MG63 (cell line): Measurements from ENCODE around the gene MYO10. TPM values are rescaled to one million over a fixed set of nuclear protein-coding genes. Genes with fewer than 3 reads are reported as not detected.
A peak's percentile ranks its signal among the peaks of the same experiment; 100 is the strongest.
"Not testable (repeated sequence)": the region's sequence is repeated elsewhere in the genome, so short reads cannot be mapped to it uniquely, and the experiment has no call there.

ENCODE experiments used
- DNase-seq: peaks from one replicate; pipeline ENCODE4 v3.0.0-alpha.2; 2020
- H3K27me3 ChIP-seq: fragments of 250-450 bp; sonication (Bioruptor Pico); 2 replicates; pipeline ENCODE4 v1.5.1; 2020; ENCODE audit warnings: mild to moderate bottlenecking, moderate library complexity
- H3K36me3 ChIP-seq: fragments of 250-450 bp; sonication (Bioruptor Pico); 2 replicates; pipeline ENCODE4 v1.5.1; 2020; ENCODE audit warnings: mild to moderate bottlenecking, moderate library complexity
- H3K4me3 ChIP-seq: fragments of 250-450 bp; sonication (Bioruptor Pico); 2 replicates; pipeline ENCODE4 v1.5.1; 2020; ENCODE audit warnings: mild to moderate bottlenecking, moderate library complexity
- H3K9me3 ChIP-seq: fragments of 250-450 bp; sonication (Bioruptor Pico); 2 replicates; pipeline ENCODE4 v1.5.1; 2020; ENCODE audit warnings: mild to moderate bottlenecking, moderate library complexity
- total RNA-seq: library from RNA; depleted of rRNA; stranded (reverse); fragments of >200 nt; shearing (Covaris generic); gene quantifications from 2 replicates; pipeline ENCODE4 v1.2.3, GENCODE V29; 2014; ENCODE audit warnings: low replicate concordance

The MYO10 gene
- total RNA-seq, 1 experiment from 2014 or later, result 55.0 TPM

DNA sequence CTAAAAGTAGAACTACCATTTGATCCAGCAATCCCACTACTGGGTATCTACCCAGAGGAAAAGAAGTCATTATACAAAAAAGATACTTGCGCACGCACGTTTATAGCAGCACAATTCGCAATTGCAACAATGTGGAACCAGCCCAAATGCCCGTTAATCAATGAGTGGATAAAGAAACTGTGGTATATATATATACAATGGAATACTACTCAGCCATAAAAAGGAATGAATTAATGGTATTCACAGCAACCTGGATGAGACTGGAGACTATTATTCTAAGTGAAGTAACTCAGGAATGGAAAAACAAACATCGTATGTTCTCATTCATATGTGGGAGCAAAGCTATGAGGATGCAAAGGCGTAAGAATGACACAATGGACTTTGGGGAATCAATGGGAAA is 104.8 kb downstream of the MYO10 start:
- not testable (repeated sequence) for H3K9me3 ChIP-seq, DNase-seq, H3K4me3 ChIP-seq, H3K27me3 ChIP-seq
- peaks cover 39% of the 10 kb centered on the region for H3K36me3 ChIP-seq

DNA sequence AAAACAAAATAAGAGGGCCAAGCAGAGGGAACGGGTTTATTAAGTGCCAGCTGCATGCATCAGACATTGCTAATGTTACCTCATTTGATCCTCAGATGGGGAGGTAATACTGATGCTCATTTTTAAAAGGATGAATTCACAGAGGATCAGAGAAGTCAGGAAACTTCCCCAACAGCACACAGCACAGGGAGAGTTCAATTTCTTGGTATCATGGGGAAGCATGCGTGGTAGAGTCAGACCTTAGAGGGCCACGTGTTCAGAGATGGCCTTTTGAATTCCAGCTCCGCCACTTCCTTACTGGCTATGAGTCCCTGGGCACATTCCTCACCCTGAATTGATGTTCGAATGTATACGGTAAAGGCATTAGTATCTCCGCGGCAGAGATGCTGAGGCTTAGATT is 108.3 kb downstream of the MYO10 start:
- no peaks in the 10 kb centered on the region for H3K9me3 ChIP-seq
- no peak for DNase-seq
- no peaks in the 10 kb centered on the region for H3K27me3 ChIP-seq
- H3K4me3 ChIP-seq, result no peak overlapping the region
- H3K36me3 ChIP-seq, result peaks cover 56% of the 10 kb centered on the region

DNA sequence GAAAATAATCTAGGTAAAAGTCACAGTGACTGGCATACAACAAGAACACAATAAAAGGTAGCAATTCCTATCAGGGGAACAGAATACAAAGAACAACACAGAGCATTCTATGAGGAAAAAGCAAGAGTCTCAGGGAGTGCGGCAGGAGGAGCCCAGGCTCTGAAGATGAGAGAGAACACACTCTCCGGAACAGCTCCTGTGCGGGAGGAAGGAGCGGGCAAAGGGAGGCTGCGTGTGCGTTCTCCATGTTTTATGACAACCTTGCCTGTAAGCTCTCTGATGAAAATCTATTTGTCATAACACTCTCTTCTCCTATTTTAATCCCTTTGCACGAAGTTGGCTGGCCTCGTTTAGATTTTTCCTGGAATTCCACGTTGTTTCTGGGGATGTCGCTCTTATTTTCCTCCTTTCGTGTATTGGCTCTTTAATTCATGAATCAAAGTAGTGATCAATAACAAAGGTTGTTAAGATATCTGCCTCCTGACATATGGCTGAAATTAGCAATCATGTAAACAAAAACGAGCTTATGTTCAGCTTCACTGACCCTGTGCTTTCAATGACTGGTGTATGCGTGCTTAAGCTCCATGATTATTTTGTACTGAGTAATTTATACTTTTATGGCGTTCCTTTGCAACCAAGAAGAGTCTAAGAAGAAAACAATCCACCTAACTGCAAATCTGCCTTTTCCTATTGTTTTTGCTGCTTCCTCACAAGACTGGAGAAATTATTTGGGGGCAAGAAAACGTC is 109.5 kb downstream of the MYO10 start:
- DNase-seq, result no peak
- peaks cover 50% of the 10 kb centered on the region for H3K36me3 ChIP-seq
- H3K9me3 ChIP-seq, result no peaks in the 10 kb centered on the region
- H3K27me3 ChIP-seq, result no peaks in the 10 kb centered on the region
- no peak overlapping the region for H3K4me3 ChIP-seq

DNA sequence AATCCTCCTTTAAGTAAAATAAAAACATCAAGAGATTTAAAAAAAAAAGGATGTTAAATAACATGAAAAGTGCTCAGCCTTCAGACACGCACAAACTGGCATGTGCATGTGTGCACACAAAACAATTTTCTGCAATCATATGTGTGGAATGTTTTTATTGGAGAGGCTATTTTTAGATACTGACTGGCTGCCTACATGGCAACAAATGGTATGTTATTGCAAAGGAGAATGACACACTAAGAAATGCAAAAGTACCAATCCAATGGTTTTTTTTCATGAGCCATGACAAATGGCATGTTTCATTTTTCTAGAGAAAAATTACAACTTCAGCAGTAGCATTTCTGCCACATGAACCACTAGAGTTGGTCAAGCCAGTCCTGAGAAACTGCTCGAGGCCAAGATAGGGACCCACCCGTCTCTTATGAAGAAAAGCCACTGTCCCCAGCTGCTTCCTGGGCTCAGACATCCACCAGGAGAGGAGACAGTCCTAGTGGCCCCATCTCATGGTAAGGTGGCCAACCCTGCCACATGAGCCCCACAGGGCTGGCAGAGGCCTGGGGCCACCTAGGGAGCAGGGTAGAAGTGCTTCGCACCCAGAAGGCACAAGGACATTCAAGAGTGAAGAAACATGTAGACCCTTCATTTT is 116.4 kb downstream of the MYO10 start:
- DNase-seq, result no peak
- no peak overlapping the region for H3K4me3 ChIP-seq
- H3K36me3 ChIP-seq, result peaks cover 34% of the 10 kb centered on the region
- H3K27me3 ChIP-seq, result no peaks in the 10 kb centered on the region
- no peaks in the 10 kb centered on the region for H3K9me3 ChIP-seq

DNA sequence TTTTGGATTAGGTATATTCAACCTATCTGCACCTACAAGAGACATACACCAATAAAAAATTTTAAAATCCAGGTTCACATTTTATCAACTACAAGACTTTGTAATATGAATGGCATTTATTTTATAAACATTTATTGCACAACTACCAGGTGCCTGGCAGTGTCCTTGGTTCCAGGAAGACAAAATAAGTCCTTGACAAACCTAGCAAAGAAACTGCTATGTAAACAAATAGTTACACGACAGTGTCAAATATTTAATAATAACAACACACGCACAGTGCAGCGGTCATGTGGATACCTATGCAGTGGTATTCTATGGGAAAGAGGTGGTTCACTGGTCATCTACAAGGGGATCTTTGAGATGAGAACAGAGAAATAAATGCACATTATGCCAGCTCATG is 120.7 kb downstream of the MYO10 start:
- no peaks in the 10 kb centered on the region for H3K9me3 ChIP-seq

DNA sequence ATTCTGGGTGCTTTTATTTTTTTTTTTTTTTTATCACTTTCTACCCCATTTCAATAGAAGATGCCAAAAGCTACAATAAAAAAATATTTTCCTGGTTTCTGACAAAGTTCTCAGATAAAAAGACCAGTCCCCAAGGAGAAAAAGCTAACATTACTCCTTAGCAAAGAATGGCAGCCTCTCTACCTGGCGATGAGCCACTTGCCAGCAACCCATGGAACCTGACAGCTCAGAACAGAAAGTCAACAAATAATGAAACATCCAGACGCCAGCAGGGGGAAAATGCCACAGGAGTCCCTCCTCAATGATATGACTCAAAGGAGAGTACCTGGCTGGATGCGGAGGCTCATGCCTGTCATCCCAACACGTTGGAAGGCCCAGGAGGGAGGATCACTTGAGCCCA is 123.2 kb downstream of the MYO10 start:
- Histone ChIP-seq H3K9me3 (no peaks in the 10 kb centered on the region), H3K27me3 (no peaks in the 10 kb centered on the region), H3K4me3 (no peak overlapping the region), H3K36me3 (peaks cover 59% of the 10 kb centered on the region)
- peak; percentile 54 for DNase-seq

More for the DNA sequence above, 120.7 kb downstream of the MYO10 start:
- Histone ChIP-seq H3K36me3 (peaks cover 52% of the 10 kb centered on the region), H3K4me3 (no peak overlapping the region), H3K27me3 (no peaks in the 10 kb centered on the region)
- no peak for DNase-seq

DNA sequence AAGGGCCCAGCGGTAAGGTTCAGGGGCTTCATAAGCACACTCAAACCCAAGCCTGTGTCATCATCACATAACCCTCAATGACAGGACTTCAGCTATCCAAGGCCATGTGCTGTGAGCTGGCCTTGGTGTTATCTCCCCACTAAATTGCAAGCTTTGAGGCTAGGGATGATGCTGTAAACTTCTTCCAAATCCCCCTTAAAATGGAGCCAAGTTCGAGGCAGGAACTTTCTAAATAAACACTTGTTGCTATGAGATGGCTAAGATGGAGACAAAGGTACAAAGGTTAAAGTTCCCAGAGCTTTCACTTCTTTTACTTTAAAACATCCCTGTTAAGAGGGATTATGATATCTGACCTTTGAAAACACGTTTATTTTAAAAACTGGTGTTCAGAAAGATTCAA is 123.6 kb downstream of the MYO10 start:
- Histone ChIP-seq H3K36me3 (peaks cover 54% of the 10 kb centered on the region), H3K4me3 (no peak overlapping the region), H3K27me3 (no peaks in the 10 kb centered on the region), H3K9me3 (no peaks in the 10 kb centered on the region)
- DNase-seq, result no peak

DNA sequence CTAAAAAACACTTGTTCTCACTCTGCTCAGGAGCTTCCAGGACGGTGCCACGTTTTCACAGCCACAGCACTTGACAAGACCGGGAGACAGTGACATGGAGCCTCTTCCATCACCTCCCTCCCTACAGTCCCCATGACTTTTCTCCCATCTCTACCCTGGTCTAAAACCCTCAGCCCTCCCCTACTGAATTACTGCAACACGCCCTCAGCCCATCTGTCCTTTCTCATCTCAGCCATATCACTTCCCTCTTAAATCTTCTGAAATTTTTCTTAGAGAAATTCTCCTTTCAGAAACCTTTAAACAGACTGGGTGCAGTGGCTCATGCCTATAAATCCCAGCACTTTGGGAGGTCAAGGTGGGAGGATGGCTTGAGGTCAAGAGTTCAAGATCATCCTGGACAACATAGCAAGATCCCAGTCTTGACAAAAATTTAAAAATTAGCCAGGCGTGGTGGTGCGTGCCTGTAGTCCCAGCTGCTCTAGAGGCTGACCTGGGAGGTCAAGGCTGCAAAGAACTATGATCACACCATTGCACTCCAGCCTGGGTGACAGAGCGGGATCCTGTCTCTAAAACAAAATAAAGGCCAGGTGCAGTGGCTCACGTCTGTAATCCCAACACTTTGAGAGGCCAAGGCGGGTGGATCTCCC is 125.8 kb downstream of the MYO10 start:
- Histone ChIP-seq H3K36me3 (peaks cover 47% of the 10 kb centered on the region), H3K4me3 (no peak overlapping the region), H3K27me3 (no peaks in the 10 kb centered on the region), H3K9me3 (no peaks in the 10 kb centered on the region)
- no peak for DNase-seq

DNA sequence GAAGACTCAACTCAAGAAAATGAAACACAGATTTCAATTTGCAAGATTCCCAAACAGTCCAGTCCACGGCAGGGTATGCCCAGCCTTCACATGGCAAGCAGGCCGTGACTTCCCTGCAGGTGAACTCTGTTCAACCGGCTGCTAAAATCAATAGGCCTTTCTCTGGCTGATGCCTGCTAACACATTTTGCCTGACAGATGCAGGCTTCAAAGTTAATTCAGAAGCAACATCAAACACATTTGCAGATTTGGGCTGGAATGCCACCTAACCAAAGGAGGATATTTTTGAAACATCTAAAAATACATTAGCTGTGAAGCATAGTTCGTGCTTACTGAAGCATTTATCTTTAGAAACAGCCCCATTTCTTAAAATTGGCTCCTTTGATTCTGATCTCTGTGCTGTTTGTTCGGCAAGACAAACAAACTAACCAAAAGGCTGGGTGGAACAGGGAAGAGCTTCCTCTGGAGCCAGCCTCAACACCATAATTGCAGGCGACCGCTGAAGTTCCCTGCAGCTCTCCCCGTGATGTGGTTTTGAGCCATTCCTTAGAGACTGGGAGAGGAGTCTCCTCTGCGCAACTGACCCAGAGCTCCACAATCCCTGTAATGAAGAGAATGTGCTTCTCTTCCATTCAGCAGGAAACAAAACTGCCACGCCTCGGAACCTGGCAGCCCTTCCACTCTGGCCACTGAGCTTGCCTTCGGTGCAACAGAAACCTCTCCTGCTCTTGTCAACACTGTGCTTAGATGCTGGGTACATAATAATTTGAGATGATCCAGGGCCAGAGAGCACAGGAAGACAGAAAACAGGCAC is 126.5 kb downstream of the MYO10 start:
- peaks cover 43% of the 10 kb centered on the region for H3K36me3 ChIP-seq
- no peaks in the 10 kb centered on the region for H3K9me3 ChIP-seq
- no peak overlapping the region for H3K4me3 ChIP-seq
- peak; percentile 78 for DNase-seq
- no peaks in the 10 kb centered on the region for H3K27me3 ChIP-seq

DNA sequence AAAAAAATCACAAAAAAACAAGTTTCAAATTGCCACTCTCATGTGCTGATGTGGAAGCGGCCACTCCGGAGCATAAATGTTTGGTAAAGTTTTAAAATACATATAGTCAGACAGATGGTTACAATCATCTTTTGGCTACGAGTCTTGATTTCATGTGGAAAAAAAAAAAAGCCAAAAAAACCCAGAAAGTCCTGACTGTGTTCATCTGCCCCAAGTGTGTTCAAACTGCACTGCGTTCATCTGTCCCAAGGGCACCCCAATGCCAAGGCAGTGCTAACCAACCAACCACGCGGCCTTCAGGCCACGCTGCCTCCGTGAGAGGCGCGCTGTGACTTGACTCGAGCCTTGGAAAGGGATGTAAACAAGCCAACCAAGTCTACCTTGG is 127.1 kb downstream of the MYO10 start:
- H3K36me3 ChIP-seq, result peaks cover 39% of the 10 kb centered on the region
- H3K4me3 ChIP-seq, result no peak overlapping the region
- DNase-seq, result no peak
- H3K9me3 ChIP-seq, result no peaks in the 10 kb centered on the region
- H3K27me3 ChIP-seq, result no peaks in the 10 kb centered on the region

DNA sequence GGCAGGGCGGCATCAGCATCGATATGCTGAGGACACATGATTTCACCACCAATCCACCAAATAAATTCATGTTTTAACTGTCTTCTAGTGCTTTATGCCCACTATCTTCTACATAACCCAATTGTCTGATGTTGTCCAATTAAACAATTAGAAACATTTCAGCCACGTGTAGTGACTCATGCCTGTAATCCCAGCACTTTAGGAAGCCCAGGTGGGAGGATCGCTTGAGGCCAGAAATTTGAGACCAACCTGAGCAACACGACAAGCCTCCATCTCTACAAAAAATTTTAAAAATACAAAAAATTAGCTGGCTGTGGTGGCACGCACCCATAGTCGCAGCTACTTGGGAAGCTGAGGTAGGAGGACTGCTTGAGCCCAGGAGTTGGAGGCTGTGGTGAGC is 128.1 kb downstream of the MYO10 start:
- H3K4me3 ChIP-seq, result no peak overlapping the region

DNA sequence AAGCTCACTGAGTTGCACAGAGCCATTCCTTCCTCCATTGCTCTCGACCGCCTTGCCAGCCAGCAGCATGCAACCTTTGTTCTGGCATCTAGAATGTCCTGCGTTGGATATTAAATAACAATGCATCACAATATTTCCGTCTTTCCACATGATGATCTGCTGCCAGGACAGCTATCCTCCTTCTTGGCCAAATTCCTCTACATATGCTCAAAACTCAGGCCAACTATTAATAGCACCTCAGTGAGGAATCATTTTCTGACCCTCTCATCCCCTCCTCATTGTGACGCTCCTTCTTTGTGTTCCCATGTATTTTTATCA is 128.6 kb downstream of the MYO10 start:
- no peak for DNase-seq
- no peaks in the 10 kb centered on the region for H3K9me3 ChIP-seq
- peaks cover 27% of the 10 kb centered on the region for H3K36me3 ChIP-seq
- H3K4me3 ChIP-seq, result no peak overlapping the region
- H3K27me3 ChIP-seq, result no peaks in the 10 kb centered on the region

More for the DNA sequence above, 128.1 kb downstream of the MYO10 start:
- no peak for DNase-seq
- Histone ChIP-seq H3K27me3 (no peaks in the 10 kb centered on the region), H3K9me3 (no peaks in the 10 kb centered on the region), H3K36me3 (peaks cover 31% of the 10 kb centered on the region)

DNA sequence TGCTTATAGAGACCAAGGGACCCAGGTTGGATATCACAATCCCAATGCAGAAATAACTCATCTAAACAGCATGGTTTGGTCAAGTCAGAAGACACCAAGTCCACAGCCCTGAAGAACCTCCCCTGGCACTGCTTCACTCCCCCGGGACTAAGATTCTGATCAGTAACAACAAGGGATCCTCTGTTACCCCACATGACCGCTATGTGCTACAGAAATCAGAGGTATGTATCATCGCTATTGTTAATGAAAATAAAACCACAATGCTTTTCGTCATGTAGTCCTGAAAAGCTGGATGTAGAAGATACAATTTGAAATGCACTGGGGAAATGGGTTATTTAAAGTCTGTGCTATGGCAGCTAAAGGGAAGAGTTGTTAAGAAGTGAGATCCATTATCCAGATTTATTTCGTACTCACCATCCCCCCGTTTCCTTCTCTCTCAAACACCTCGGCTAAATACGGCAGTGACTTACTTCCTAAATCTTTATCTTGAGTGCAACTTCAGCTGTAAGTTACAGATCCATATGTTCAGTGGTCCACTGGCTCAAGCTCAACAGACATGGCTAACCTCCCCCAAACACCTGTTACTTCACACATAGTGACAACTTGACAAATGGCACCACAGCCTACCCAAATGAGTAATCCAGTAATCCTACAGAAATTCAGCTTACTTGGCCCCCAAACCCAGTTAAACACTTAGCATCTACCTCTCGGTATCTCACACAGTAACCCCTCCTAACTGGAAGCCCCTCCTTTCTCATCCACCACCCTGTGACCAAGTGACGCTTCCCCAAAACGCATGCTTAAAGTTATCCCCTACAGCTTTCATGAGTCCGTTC is 129.2 kb downstream of the MYO10 start:
- H3K27me3 ChIP-seq, result no peaks in the 10 kb centered on the region
- H3K4me3 ChIP-seq, result no peak overlapping the region
- H3K9me3 ChIP-seq, result no peaks in the 10 kb centered on the region
- DNase-seq, result no peak
- H3K36me3 ChIP-seq, result peaks cover 23% of the 10 kb centered on the region

DNA sequence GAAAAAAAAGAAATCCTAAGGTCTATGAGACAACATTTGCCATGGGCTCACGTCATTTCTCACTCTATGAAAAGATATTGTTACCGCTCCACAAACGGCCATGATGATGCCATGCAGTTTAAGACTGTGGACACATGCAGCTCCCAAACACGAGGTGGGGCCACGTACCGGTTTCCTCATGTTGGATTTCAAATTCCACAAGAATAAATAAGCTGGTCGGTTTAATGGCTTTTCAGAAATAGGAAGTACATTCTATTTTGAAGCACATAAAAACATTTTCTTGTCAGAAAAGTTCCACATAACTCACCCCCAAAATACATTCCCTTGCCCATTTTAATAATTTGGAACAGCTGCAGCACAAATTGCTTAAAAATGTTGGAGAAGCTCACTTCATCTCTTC is 130.6 kb downstream of the MYO10 start:
- Histone ChIP-seq H3K36me3 (peaks cover 24% of the 10 kb centered on the region), H3K9me3 (no peaks in the 10 kb centered on the region), H3K27me3 (no peaks in the 10 kb centered on the region), H3K4me3 (no peak overlapping the region)
- no peak for DNase-seq

DNA sequence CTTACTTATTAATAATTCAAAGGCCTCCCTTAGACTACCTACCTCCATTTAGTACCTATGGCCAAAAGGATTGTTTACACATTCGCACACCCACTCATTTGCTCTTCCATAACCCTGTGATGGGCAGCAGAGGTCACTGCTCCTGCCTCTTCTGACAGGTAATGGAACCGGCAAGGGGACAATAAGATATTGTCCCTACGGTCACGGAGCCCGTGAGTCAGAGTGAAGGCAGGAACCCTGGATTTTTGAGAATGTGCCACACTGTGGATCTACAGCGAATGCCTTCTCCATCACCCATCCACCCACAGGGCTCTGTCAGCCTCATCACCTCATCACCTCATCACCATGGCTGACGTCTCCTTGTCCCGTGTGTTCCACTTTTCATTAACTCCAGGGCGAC is 132.3 kb downstream of the MYO10 start:
- H3K36me3 ChIP-seq, result peaks cover 21% of the 10 kb centered on the region
- no peak for DNase-seq
- no peaks in the 10 kb centered on the region for H3K27me3 ChIP-seq
- no peaks in the 10 kb centered on the region for H3K9me3 ChIP-seq
- no peak overlapping the region for H3K4me3 ChIP-seq

DNA sequence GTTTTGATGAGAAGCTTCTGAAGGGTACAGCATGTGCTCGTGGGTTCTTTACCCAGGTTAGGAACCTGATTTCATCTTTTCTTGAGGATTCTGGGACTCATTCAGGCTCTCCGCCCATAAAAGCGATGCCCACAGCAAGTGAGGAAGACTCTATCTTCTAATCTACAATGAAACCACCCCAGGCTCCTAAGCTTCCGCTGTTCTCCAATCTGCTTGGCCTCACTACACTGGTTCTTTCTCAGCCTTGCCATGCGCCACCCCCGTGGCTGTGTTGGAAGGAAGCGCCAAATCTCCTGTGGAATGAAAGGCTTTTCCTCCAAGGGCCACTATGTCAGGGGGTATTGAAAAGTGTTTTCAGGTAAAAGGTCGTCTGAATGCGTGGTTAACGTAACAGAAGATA is 135.6 kb downstream of the MYO10 start:
- DNase-seq, result no peak
- Histone ChIP-seq H3K27me3 (no peaks in the 10 kb centered on the region), H3K36me3 (peaks cover 17% of the 10 kb centered on the region), H3K4me3 (no peak overlapping the region), H3K9me3 (no peaks in the 10 kb centered on the region)
